Activated CD4-positive, alpha-beta T cell treated with anti-CD3 and anti-CD28 coated beads, Interleukin-2, Interleukin-4, amounts not matched to agents 100 ng/mL and 50 ng/mL, durations not matched to agents 16 hours and 8 hours (primary cell): ENCODE results near the gene RIMS1.

Source experiments
- DNase-seq: peaks from one replicate; pipeline ENCODE4 v3.0.0-alpha.2; 2020; ENCODE audit warnings: low spot score

Gene RIMS1

GRCh38 chr6:72414657-72415056 is 528.3 kb downstream of the RIMS1 start:
- DNase-seq: no peak

- DNase-seq: no peak
These were observed 530.6 kb downstream of the RIMS1 start for GRCh38 chr6:72416744-72417465.

- no peak for DNase-seq
These were observed 531.4 kb downstream of the RIMS1 start for GRCh38 chr6:72417759-72418158.

GRCh38 chr6:72418495-72418894 is 532.1 kb downstream of the RIMS1 start:
- DNase-seq: no peak

- DNase-seq: no peak
These were observed 533.6 kb downstream of the RIMS1 start for GRCh38 chr6:72419966-72420365.

GRCh38 chr6:72420409-72420808 is 534.1 kb downstream of the RIMS1 start:
- DNase-seq: no peak

GRCh38 chr6:72421387-72421786 is 535.0 kb downstream of the RIMS1 start:
- DNase-seq: no peak

- DNase-seq: no peak
These were observed 535.8 kb downstream of the RIMS1 start for GRCh38 chr6:72422171-72422570.

GRCh38 chr6:72424476-72424875 is 538.1 kb downstream of the RIMS1 start:
- DNase-seq: no peak

GRCh38 chr6:72425003-72425681 is 538.8 kb downstream of the RIMS1 start:
- DNase-seq: no peak

- no peak for DNase-seq
These were observed 554.3 kb downstream of the RIMS1 start for GRCh38 chr6:72440611-72441010.

GRCh38 chr6:72446430-72446829 is 560.1 kb downstream of the RIMS1 start:
- DNase-seq: no peak
